Activated CD4-positive, alpha-beta T cell treated with anti-CD3 and anti-CD28 coated beads, Interleukin-2, amount 10 ng/mL, durations not matched to agents 7 days and 5 days (primary cell): ENCODE measurements around the gene MYO9A. TPM values are rescaled to one million over a fixed set of nuclear protein-coding genes. Genes with fewer than 3 reads are reported as not detected.
"Not testable (repeated sequence)": the region's sequence is repeated elsewhere in the genome, so short reads cannot be mapped to it uniquely, and the experiment has no call there.

Experiments used
- CTCF ChIA-PET: fragments of 350-600 bp; sonication (Branson Sonifier 250); formaldehyde crosslinking; loops from one replicate; lab custom pipeline; 2021; ENCODE audit warnings: antibody characterized with exemption; lab: Charles Lee
- POLR2A ChIA-PET: fragments of 350-600 bp; sonication (Branson Sonifier 250); formaldehyde crosslinking; loops from one replicate; lab custom pipeline; 2021; ENCODE audit warnings: antibody characterized with exemption; lab: Charles Lee
- DNase-seq: peaks from one replicate; pipeline ENCODE4 v3.0.0-alpha.2; 2020
- H3K27ac Mint-ChIP-seq: one replicate; pipeline ENCODE4 v1.8.0; 2021; ENCODE audit warnings: mild to moderate bottlenecking, moderate library complexity, mixed read lengths
- H3K27me3 Mint-ChIP-seq: one replicate; pipeline ENCODE4 v1.8.0; 2021; ENCODE audit warnings: mixed read lengths
- H3K36me3 Mint-ChIP-seq: one replicate; pipeline ENCODE4 v1.8.0; 2021; ENCODE audit warnings: low read depth, mixed read lengths
- H3K4me1 Mint-ChIP-seq: one replicate; pipeline ENCODE4 v1.8.0; 2021; ENCODE audit warnings: mixed read lengths
- H3K4me3 Mint-ChIP-seq: one replicate; pipeline ENCODE4 v1.8.0; 2021; ENCODE audit warnings: mild to moderate bottlenecking, moderate library complexity, mixed read lengths
- H3K9me3 Mint-ChIP-seq: one replicate; pipeline ENCODE4 v1.8.0; 2021; ENCODE audit warnings: mixed read lengths
- total RNA-seq, 2 experiments: library from RNA; stranded (reverse); gene quantifications; one replicate each; pipeline ENCODE4 v1.2.3, GENCODE V29; 2021

MYO9A gene
- total RNA-seq, 2 experiments from 2014 or later, result 21.8 to 24.1 TPM

GRCh38 chr15:71899674-71900073, 218.3 kb downstream of the MYO9A start:
- no peak for DNase-seq
- Mint-ChIP-seq H3K36me3 (peaks cover 12% of the 10 kb centered on the region), H3K27me3 (no peaks in the 10 kb centered on the region), H3K9me3 (no peaks in the 10 kb centered on the region), H3K4me1 (no peaks in the 10 kb centered on the region), H3K4me3 (no peak overlapping the region), H3K27ac (no peak overlapping the region)
- ChIA-PET CTCF (no interaction called here), POLR2A (interaction anchor here (0.6 kb wide), 1 partner anchor 1082 kb away, joined by 3 read pairs; no protein-coding TSS in a partner anchor)

- DNase-seq, result no peak
- Mint-ChIP-seq H3K4me3 (no peak overlapping the region), H3K4me1 (no peaks in the 10 kb centered on the region), H3K36me3 (peaks cover 12% of the 10 kb centered on the region), H3K27me3 (no peaks in the 10 kb centered on the region), H3K9me3 (no peaks in the 10 kb centered on the region), H3K27ac (no peak overlapping the region)
- ChIA-PET POLR2A (no interaction called here), CTCF (no interaction called here)
Observed at GRCh38 chr15:71893691-71894090, 224.3 kb downstream of the MYO9A start.

- no peak overlapping the region for H3K4me3 Mint-ChIP-seq
- H3K27me3 Mint-ChIP-seq, result no peaks in the 10 kb centered on the region
- peaks cover 6% of the 10 kb centered on the region for H3K36me3 Mint-ChIP-seq
- ChIA-PET CTCF (interaction anchor here (0.6 to 0.9 kb wide), 2 partner anchors 11 to 1629 kb away, joined by 3 read pairs; no protein-coding TSS in a partner anchor), POLR2A (no interaction called here)
- no peaks in the 10 kb centered on the region for H3K9me3 Mint-ChIP-seq
- H3K4me1 Mint-ChIP-seq, result no peaks in the 10 kb centered on the region
- no peak overlapping the region for H3K27ac Mint-ChIP-seq
- DNase-seq, result no peak
Observed at GRCh38 chr15:71892335-71892734, 225.6 kb downstream of the MYO9A start.

GRCh38 chr15:71891026-71891425, 226.9 kb downstream of the MYO9A start:
- peaks cover 6% of the 10 kb centered on the region for H3K36me3 Mint-ChIP-seq
- CTCF ChIA-PET, result no interaction called here
- POLR2A ChIA-PET, result no interaction called here

GRCh38 chr15:71889947-71890346, 228.0 kb downstream of the MYO9A start:
- DNase-seq, result no peak
- Mint-ChIP-seq H3K4me1 (no peaks in the 10 kb centered on the region), H3K36me3 (peaks cover 6% of the 10 kb centered on the region), H3K4me3 (no peak overlapping the region), H3K27me3 (no peaks in the 10 kb centered on the region), H3K27ac (no peak overlapping the region), H3K9me3 (no peaks in the 10 kb centered on the region)
- CTCF ChIA-PET, result no interaction called here
- POLR2A ChIA-PET, result no interaction called here

More at GRCh38 chr15:71891026-71891425, 226.9 kb downstream of the MYO9A start:
- no peaks in the 10 kb centered on the region for H3K4me1 Mint-ChIP-seq
- no peak for DNase-seq
- H3K27me3 Mint-ChIP-seq, result no peaks in the 10 kb centered on the region
- H3K9me3 Mint-ChIP-seq, result no peaks in the 10 kb centered on the region
- no peak overlapping the region for H3K4me3 Mint-ChIP-seq
- no peak overlapping the region for H3K27ac Mint-ChIP-seq

- no peak for DNase-seq
- CTCF ChIA-PET, result no interaction called here
- Mint-ChIP-seq H3K4me1 (no peaks in the 10 kb centered on the region), H3K36me3 (peaks cover 6% of the 10 kb centered on the region), H3K4me3 (no peak overlapping the region), H3K27me3 (no peaks in the 10 kb centered on the region), H3K9me3 (no peaks in the 10 kb centered on the region), H3K27ac (no peak overlapping the region)
- POLR2A ChIA-PET, result no interaction called here
Observed at GRCh38 chr15:71889385-71889784, 228.6 kb downstream of the MYO9A start.

- POLR2A ChIA-PET, result no interaction called here
- DNase-seq, result no peak
- no peak overlapping the region for H3K27ac Mint-ChIP-seq
- CTCF ChIA-PET, result no interaction called here
- H3K4me1 Mint-ChIP-seq, result no peaks in the 10 kb centered on the region
- no peaks in the 10 kb centered on the region for H3K9me3 Mint-ChIP-seq
- no peak overlapping the region for H3K4me3 Mint-ChIP-seq
- peaks cover 6% of the 10 kb centered on the region for H3K36me3 Mint-ChIP-seq
- H3K27me3 Mint-ChIP-seq, result no peaks in the 10 kb centered on the region
Observed at GRCh38 chr15:71888797-71889196, 229.2 kb downstream of the MYO9A start.

- Mint-ChIP-seq H3K9me3 (no peaks in the 10 kb centered on the region), H3K4me3 (no peak overlapping the region), H3K27me3 (no peaks in the 10 kb centered on the region), H3K27ac (no peak overlapping the region), H3K4me1 (no peaks in the 10 kb centered on the region), H3K36me3 (peaks cover 2% of the 10 kb centered on the region)
- ChIA-PET CTCF (interaction anchor here (1.0 kb wide), 1 partner anchor 83 kb away, joined by 3 read pairs; no protein-coding TSS in a partner anchor), POLR2A (no interaction called here)
- DNase-seq, result no peak
Observed at GRCh38 chr15:71885390-71885789, 232.6 kb downstream of the MYO9A start.

GRCh38 chr15:71883447-71883846, 234.5 kb downstream of the MYO9A start:
- Mint-ChIP-seq H3K36me3 (peaks cover 2% of the 10 kb centered on the region), H3K9me3 (no peaks in the 10 kb centered on the region), H3K4me3 (no peak overlapping the region), H3K4me1 (no peaks in the 10 kb centered on the region), H3K27ac (no peak overlapping the region), H3K27me3 (no peaks in the 10 kb centered on the region)
- DNase-seq, result no peak
- ChIA-PET POLR2A (no interaction called here), CTCF (no interaction called here)

GRCh38 chr15:71880276-71880675, 237.7 kb downstream of the MYO9A start:
- Mint-ChIP-seq H3K36me3 (no peaks in the 10 kb centered on the region), H3K4me3 (no peak overlapping the region), H3K4me1 (no peaks in the 10 kb centered on the region), H3K27ac (no peak overlapping the region), H3K27me3 (no peaks in the 10 kb centered on the region), H3K9me3 (no peaks in the 10 kb centered on the region)
- POLR2A ChIA-PET, result no interaction called here
- no peak for DNase-seq
- CTCF ChIA-PET, result no interaction called here

GRCh38 chr15:71874245-71874644, 243.7 kb downstream of the MYO9A start:
- ChIA-PET POLR2A (no interaction called here), CTCF (no interaction called here)
- H3K27me3 Mint-ChIP-seq, result no peaks in the 10 kb centered on the region
- H3K27ac Mint-ChIP-seq, result no peak overlapping the region
- H3K4me3 Mint-ChIP-seq, result no peak overlapping the region
- H3K4me1 Mint-ChIP-seq, result no peaks in the 10 kb centered on the region
- no peak for DNase-seq
- H3K9me3 Mint-ChIP-seq, result no peaks in the 10 kb centered on the region
- H3K36me3 Mint-ChIP-seq, result no peaks in the 10 kb centered on the region

- H3K27ac Mint-ChIP-seq, H3K9me3 Mint-ChIP-seq, H3K4me1 Mint-ChIP-seq, H3K4me3 Mint-ChIP-seq, POLR2A ChIA-PET, H3K36me3 Mint-ChIP-seq, H3K27me3 Mint-ChIP-seq, CTCF ChIA-PET, DNase-seq: not testable (repeated sequence)
Observed at GRCh38 chr15:71858232-71858631, 259.7 kb downstream of the MYO9A start.

GRCh38 chr15:71853543-71853942, 264.4 kb downstream of the MYO9A start:
- ChIA-PET POLR2A (no interaction called here), CTCF (interaction anchor here (0.6 kb wide), 1 partner anchor 227 kb away, joined by 3 read pairs; no protein-coding TSS in a partner anchor)
- Mint-ChIP-seq H3K4me1 (no peaks in the 10 kb centered on the region), H3K27ac (no peak overlapping the region), H3K4me3 (no peak overlapping the region), H3K27me3 (no peaks in the 10 kb centered on the region), H3K36me3 (peaks cover 8% of the 10 kb centered on the region), H3K9me3 (no peaks in the 10 kb centered on the region)
- no peak for DNase-seq

- Mint-ChIP-seq H3K4me1 (no peaks in the 10 kb centered on the region), H3K4me3 (no peak overlapping the region), H3K27me3 (no peaks in the 10 kb centered on the region), H3K27ac (no peak overlapping the region), H3K9me3 (no peaks in the 10 kb centered on the region), H3K36me3 (peaks cover 12% of the 10 kb centered on the region)
- ChIA-PET POLR2A (no interaction called here), CTCF (no interaction called here)
- DNase-seq, result no peak
Observed at GRCh38 chr15:71844916-71845315, 273.0 kb downstream of the MYO9A start.
